Uterus (tissue), 2 donors: ENCODE data around the gene UBE2H.

ENCODE experiments used
- CTCF ChIP-seq, 4 experiments: fragments of 200-600 bp in 2 of 4; fragments of 450-650 bp in 2 of 4; sonication (generic) in 2 of 4; IDR thresholded peaks; one replicate each; pipeline ENCODE4 v1.5.1; 2016 to 2019; ENCODE audit warnings: antibody characterized with exemption in 4 of 4, mild to moderate bottlenecking in 2 of 4, moderate library complexity in 1 of 4
- POLR2A ChIP-seq, 2 donors: fragments of 450-650 bp; IDR thresholded peaks; one replicate each; pipeline ENCODE4 v1.6.1; 2016; ENCODE audit warnings: antibody characterized with exemption in 2 of 2, mild to moderate bottlenecking in 1 of 2, moderate library complexity in 1 of 2

GRCh38 chr7:129797214-129797789 is 155.5 kb downstream of the UBE2H start:
- TF ChIP-seq CTCF (IDR thresholded peaks at IDR 0.05): no peak
- no peak for TF ChIP-seq POLR2A (IDR thresholded peaks at IDR 0.05)
